NCI-H446 (cell line): ENCODE results near the gene EDAR.
A peak's percentile ranks its signal among the peaks of the same experiment; 100 is the strongest.

ENCODE experiments used
- DNase-seq, 2 experiments: peaks; one replicate each; lab custom pipeline; 2025; lab: John Stamatoyannopoulos, UW

The EDAR gene

GRCh38 chr2:108988796-108989713, at the start of gene EDAR:
Gene EDAR (minus strand): TSS chr2:108989220. CDS start chr2:108931014, 58,206 bp downstream.
- DNase-seq, result peak in 1 of 2 experiments; percentile 9

GRCh38 chr2:109033171-109033570, 44.2 kb upstream of the EDAR start:
- DNase-seq, result no peak

- DNase-seq, result no peak
Observed at GRCh38 chr2:109032229-109032820, 43.3 kb upstream of the EDAR start.

GRCh38 chr2:109031476-109032228, 42.6 kb upstream of the EDAR start:
- no peak for DNase-seq

GRCh38 chr2:109030870-109031475, 42.0 kb upstream of the EDAR start:
- DNase-seq, result no peak

- no peak for DNase-seq
Observed at GRCh38 chr2:109029490-109030201, 40.6 kb upstream of the EDAR start.

GRCh38 chr2:109028738-109029489, 39.9 kb upstream of the EDAR start:
- DNase-seq, result no peak

GRCh38 chr2:109028277-109028676, 39.3 kb upstream of the EDAR start:
- DNase-seq, result no peak

- no peak for DNase-seq
Observed at GRCh38 chr2:109027702-109028101, 38.7 kb upstream of the EDAR start.

GRCh38 chr2:109024477-109024876, 35.5 kb upstream of the EDAR start:
- no peak for DNase-seq

GRCh38 chr2:109021895-109022300, 32.9 kb upstream of the EDAR start:
- no peak for DNase-seq

GRCh38 chr2:109020217-109020637, 31.2 kb upstream of the EDAR start:
- DNase-seq, result peak in 1 of 2 experiments; percentile 21

GRCh38 chr2:109018452-109018851, 29.4 kb upstream of the EDAR start:
- DNase-seq, result no peak

- DNase-seq, result no peak
Observed at GRCh38 chr2:109017017-109017416, 28.0 kb upstream of the EDAR start.

- DNase-seq, result no peak
Observed at GRCh38 chr2:109016376-109016775, 27.4 kb upstream of the EDAR start.

- DNase-seq, result no peak
Observed at GRCh38 chr2:109014476-109014875, 25.5 kb upstream of the EDAR start.

- no peak for DNase-seq
Observed at GRCh38 chr2:109013051-109013450, 24.0 kb upstream of the EDAR start.

- DNase-seq, result no peak
Observed at GRCh38 chr2:109009920-109010610, 21.0 kb upstream of the EDAR start.

- no peak for DNase-seq
Observed at GRCh38 chr2:109006971-109007370, 18.0 kb upstream of the EDAR start.

- DNase-seq, result peak; percentile 63 to 66
Observed at GRCh38 chr2:109005686-109006204, 16.7 kb upstream of the EDAR start.
